LoVo (cell line): ENCODE results near the gene CYP4F12.

Experiments
- DNase-seq: peaks from one replicate; pipeline ENCODE4 v3.0.0-alpha.2; 2016; ENCODE audit warnings: low spot score

CYP4F12 gene

DNA sequence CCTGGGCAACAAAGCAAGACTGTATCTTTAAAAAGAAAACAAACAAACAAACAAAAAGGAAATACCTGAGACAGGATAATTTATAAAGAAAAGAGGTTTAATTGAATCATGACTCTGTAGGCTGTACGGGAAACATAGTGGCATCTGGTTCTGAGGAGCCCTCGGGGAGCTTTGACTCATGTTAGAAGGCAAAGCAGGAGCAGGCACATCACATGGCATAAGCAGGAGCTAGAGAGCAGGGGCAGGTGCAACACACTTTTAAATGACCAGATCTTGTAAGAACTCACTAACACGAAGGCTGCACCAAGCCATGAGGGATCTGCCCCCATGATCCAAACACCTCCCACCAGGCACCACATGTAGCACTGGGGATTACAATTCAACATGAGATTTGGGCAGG lies 41.8 kb downstream of the CYP4F12 start:
- no peak for DNase-seq

DNA sequence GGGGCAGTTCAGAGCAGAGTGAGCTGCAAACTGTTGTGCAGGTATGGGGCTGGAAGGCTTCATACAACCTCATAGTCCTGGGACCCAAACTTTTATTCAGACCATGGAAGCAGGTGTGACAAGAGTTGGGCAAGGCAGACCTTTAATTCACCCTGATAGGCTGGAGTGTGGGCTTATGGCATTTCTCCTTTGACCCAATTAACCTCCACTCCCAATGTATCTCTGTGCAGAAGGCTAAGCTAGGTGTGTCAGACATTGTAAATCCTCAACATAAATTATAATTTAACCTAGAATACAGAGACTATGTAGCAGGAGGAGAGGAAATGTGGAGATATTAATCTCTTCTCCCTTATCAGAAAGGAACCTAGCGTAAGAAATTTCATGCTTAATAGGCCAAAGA lies 42.8 kb downstream of the CYP4F12 start:
- DNase-seq = no peak

DNA sequence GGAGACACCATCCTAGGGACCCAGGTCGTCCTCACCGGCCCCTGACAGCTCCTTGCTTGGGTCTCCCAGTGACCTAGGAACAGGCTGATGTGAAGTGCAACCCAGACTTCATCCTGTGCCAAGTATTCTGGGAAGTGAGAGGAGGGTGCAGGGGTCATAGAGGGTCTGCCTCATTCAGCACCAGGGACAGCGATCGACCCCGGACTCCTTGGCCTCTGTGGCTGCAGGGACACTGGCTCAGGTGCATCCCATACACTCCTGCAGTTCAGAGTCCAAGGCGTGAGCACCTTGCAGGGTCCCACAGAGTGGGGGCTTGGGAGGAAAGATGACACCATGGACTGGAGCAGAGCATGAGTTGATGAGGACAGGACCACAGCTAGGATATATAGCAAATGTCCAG lies 44.9 kb downstream of the CYP4F12 start:
- no peak for DNase-seq

DNA sequence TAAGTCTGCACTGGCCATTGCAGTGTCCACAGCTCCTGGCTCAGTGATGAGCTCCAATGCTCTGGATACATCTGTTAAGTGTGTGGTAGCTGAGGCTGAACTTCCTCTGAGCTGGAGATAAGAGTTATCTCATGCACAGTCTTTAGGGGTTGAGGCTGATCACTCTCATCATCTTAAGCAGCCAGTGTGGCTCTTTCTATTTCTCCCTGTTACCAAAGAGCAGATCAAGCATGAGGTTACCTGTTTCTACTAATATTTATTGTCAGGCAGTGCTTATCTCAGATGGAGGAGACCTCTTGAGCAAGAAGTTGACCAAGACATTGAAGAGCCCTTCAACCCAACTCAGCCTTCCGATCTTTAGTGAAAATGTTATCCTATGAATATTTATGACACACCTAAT lies 48.4 kb downstream of the CYP4F12 start:
- no peak for DNase-seq

DNA sequence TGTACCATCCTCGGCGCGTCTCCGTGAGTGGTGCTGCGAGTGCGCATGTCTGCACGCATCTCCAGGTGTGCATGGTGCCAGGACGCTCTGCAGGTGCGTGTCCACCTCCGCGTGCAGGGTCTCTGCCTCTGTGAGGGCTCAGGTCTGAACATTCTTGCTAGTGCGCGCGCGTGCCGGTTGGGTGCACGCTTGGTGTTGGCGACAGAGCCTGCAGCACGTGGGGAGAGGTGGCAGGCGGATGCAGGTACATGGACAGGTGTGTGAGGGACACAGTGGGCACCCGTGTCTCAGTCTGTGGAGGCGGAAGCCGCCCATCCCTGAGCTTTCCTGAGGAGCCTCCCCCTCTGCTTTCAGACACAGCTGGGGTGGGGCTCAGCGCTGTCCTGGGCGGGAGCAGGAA lies 50.1 kb downstream of the CYP4F12 start:
- no peak for DNase-seq

DNA sequence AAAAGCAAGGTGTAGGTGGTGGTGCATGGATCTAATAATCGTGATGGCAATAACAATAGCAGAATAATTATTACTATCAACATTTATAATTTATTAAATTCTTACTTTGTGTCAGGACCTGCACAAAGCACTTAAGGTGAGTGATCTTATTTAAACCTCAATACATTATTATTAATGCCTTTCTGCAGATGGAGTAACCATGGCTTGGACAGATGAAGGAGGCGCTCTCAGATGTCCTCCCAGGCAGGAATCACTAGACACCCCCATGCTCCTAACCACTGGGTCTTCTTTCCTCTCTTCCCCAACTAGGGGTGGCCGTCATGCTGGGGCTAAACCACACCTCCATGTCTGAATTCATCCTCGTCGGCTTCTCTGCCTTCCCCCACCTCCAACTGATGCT lies 54.8 kb downstream of the CYP4F12 start, which contains the start of gene OR10H2:
Gene OR10H2 (plus strand): TSS at position 301 of the 400 bp plus-strand sequence. CDS start 20 bp downstream, at position 321.
- DNase-seq = no peak

DNA sequence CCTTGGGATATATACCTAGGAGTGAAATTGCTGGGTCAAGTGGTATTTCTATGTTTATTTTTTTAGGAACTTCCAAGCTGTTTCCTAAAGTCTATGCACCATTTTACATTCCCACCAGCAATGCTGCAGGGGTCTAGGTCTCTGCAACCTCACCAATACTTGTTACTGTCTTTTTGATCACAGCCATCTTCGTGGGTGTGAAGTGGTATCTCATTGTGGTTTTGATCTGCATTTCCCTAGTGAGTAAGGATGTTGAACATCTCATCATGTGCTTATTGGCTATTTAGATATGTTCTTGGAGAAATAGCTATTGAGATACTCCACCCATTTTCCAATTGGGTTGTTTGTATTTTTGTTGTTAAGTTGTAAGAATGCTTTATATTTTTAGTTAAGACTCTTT lies 57.7 kb downstream of the CYP4F12 start:
- DNase-seq = no peak

DNA sequence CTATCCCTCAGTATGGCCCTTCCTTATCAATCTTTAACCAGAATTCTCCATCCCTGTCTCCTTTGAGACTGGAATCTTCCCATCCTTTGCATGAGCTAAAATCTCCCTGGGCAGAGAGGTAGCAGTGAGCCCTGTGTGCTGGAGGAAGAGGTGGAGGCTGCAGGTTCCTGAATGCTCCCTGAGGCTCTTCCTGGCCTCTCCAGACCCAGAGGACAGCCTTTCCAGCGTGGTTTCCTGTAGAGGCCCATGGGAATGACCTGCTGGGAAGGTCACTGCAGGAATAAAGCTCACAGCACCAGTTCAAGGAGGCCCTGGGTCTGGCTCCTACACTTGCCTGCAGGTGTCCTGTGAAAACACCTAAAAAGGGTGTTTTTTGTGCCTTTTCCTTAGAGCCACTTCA lies 59.5 kb downstream of the CYP4F12 start:
- DNase-seq = no peak

DNA sequence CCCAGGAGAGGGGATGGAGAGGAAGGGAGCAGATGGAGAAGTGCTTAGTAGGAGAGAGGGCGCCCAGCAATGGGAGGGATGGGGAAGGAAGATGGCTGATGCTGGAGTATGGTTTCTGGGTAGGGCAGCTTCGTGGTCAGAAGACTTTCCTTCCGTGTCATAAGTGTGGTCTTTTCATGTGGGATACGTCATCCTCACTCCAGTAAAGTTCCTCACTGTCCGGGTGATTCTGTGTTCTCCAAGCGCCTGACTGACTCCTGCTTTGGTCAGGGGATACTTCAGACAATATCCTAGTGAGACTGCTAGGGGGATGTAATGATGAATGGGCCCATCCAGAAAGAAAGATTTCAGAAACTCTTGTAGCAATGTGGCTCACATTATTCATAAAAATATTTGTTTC lies 61.0 kb downstream of the CYP4F12 start:
- DNase-seq = no peak

DNA sequence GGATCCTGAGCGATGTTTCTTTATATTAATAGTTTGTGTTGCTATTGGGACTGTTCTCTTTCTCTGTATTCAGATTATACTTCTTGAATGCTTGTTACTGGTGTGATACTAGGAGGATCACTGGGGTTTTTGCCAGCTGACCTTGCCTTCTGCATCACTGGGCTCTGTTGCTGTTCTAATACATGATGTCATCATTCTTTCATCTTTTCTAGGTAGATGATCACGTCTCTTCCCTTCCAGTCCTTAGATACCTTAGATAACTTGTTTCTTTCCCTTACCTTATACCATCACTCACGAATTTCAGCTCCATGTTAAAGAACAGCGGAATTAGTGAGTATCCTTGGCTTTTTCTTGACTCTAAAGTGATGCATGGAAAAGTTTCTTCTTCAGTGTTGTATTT lies 64.8 kb downstream of the CYP4F12 start, which contains the start of gene OR10H3:
Gene OR10H3 (plus strand): TSS at position 264 of the 400 bp plus-strand sequence. CDS start 3,408 bp downstream, outside the sequence.
- no peak for DNase-seq

DNA sequence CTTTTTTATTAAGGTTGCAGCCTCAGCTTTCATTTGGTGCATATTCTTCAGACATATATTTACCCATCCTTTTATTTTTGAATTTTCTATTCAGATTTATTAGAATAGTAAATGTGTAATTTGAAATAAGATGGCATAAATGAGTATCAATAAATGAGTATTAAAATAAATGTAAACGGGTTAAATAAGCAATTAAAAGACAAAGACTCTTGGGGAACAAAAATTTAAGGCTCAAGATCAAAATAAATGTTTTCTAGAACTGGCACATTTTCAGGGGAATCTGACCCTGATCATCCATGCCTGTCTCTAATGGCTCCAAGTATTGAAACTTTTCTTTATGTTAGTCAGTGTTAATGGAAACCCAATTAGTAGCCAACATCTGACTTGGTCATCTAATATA lies 67.9 kb downstream of the CYP4F12 start:
- DNase-seq = no peak
